K562 (cell line): ENCODE results near the gene HSD17B1. TPM values are rescaled to one million over a fixed set of nuclear protein-coding genes. Genes with fewer than 3 reads are reported as not detected.

Experiments used
- BACH1 ChIP-seq: fragments of 200-800 bp; sonication (Bioruptor generic); IDR thresholded peaks from 2 replicates; pipeline ENCODE4 v1.6.1; 2016; ENCODE audit warnings: missing genetic modification characterization, missing compliant biosample characterization
- EP300 ChIP-seq: IDR thresholded peaks from 2 replicates; pipeline ENCODE4 v1.6.1; 2012; ENCODE audit warnings: low read length, improper control_type of control experiment
- FOXM1 ChIP-seq, 2 experiments: fragments of 450-650 bp in 1 of 2; sonication (generic) in 1 of 2; formaldehyde crosslinking in 1 of 2; IDR thresholded peaks; 2 replicates each; pipeline versions ENCODE4 v1.6.1 to v1.9.0; 2017 to 2022; ENCODE audit warnings: low read depth in 2 of 2, mild to moderate bottlenecking in 2 of 2, missing genetic modification reagents in 1 of 2, moderate library complexity in 1 of 2
- GATAD2B ChIP-seq: fragments of 450-650 bp; IDR thresholded peaks from 2 replicates; pipeline ENCODE4 v1.6.1; 2017; ENCODE audit warnings: mild to moderate bottlenecking, borderline replicate concordance
- IFI16 ChIP-seq: fragments of 250-450 bp; sonication (Bioruptor Pico); IDR thresholded peaks from 2 replicates; pipeline ENCODE4 v2.1.2; 2022; ENCODE audit warnings: mild to moderate bottlenecking, inconsistent platforms
- SAFB ChIP-seq: fragments of 200-400 bp; formaldehyde crosslinking; IDR thresholded peaks from 2 replicates; pipeline ENCODE4 v1.6.1; 2017; ENCODE audit warnings: low read depth, low read length, borderline replicate concordance
- SIN3A ChIP-seq, 2 experiments: fragments of 150-350 bp in 1 of 2; IDR thresholded peaks; 2 replicates each; pipeline ENCODE4 v1.6.1; 2011 to 2016; ENCODE audit warnings: borderline replicate concordance in 2 of 2, low read depth in 2 of 2, low read length in 2 of 2, mild to moderate bottlenecking in 2 of 2, moderate library complexity in 2 of 2; ENCODE audit not compliant: control insufficient read depth in 1 of 2
- SREBF1 ChIP-seq: fragments of 150-350 bp; IDR thresholded peaks from 2 replicates; pipeline ENCODE4 v1.6.1; 2014; ENCODE audit warnings: antibody characterized with exemption, low read depth, low read length, borderline replicate concordance
- TAL1 ChIP-seq: fragments of 450-650 bp; IDR thresholded peaks from 2 replicates; pipeline ENCODE4 v1.6.1; 2016; ENCODE audit warnings: mild to moderate bottlenecking
- TBL1XR1 ChIP-seq, 2 experiments: IDR thresholded peaks; 2 replicates each; pipeline ENCODE4 v1.6.1; 2012; ENCODE audit warnings: improper control_type of control experiment in 2 of 2, low read length in 2 of 2, mild to moderate bottlenecking in 1 of 2
- TCF3 ChIP-seq: sonication (generic); formaldehyde crosslinking; IDR thresholded peaks from 2 replicates; pipeline ENCODE4 v1.4.0; 2020; ENCODE audit warnings: mild to moderate bottlenecking, missing genetic modification reagents
- XRCC4 ChIP-seq: IDR thresholded peaks from one replicate; pipeline ENCODE4 v1.6.1; 2011; ENCODE audit not compliant: insufficient read depth, insufficient read length; ENCODE audit errors: extremely low read depth
- ZNF146 ChIP-seq: IDR thresholded peaks from one replicate; pipeline ENCODE4 v1.6.1; 2018; ENCODE audit warnings: missing compliant biosample characterization; ENCODE audit not compliant: unreplicated experiment
- ZNF274 ChIP-seq: IDR thresholded peaks from 2 replicates; pipeline ENCODE4 v1.6.1; 2011; ENCODE audit warnings: low read depth, mild to moderate bottlenecking, low read length, moderate library complexity, borderline replicate concordance
- ZNF347 ChIP-seq: fragments of 450-650 bp; formaldehyde crosslinking; IDR thresholded peaks from 2 replicates; pipeline ENCODE4 v1.4.0; 2020; ENCODE audit warnings: low read depth, mild to moderate bottlenecking, moderate library complexity
- ZNF586 ChIP-seq: fragments of 450-650 bp; formaldehyde crosslinking; conservative IDR thresholded peaks from 2 replicates; pipeline ENCODE4 v1.4.0; 2020; ENCODE audit warnings: mild to moderate bottlenecking, moderate library complexity
- ZNF707 ChIP-seq: fragments of 250-450 bp; sonication (Bioruptor Pico); conservative IDR thresholded peaks from 2 replicates; pipeline ENCODE4 v1.8.0; 2022; ENCODE audit warnings: inconsistent platforms, mild to moderate bottlenecking, moderate library complexity
- ZNF830 ChIP-seq: fragments of 250-450 bp; sonication (Bioruptor Pico); IDR thresholded peaks from 2 replicates; pipeline ENCODE4 v1.5.0; 2021; ENCODE audit warnings: mild to moderate bottlenecking
- polyA plus RNA-seq, 8 experiments: library from polyadenylated mRNA; depleted of rRNA in 4 of 8; stranded (reverse) in 5 of 8; unstranded in 3 of 8; fragments of >200 nt; fragmentation: Nextera tagmentation in 2 of 8; fragmentation: Illumina TruSeq in 1 of 8; extraction: Ambion mirVana in 2 of 8; extraction: Trizol in 1 of 8; gene quantifications; 2 replicates each; pipeline versions ENCODE4 v1.2.1 to v1.2.3, GENCODE V29; 2011 to 2014; ENCODE audit warnings: inconsistent platforms in 1 of 8, missing spikeins in 1 of 8
- total RNA-seq, 7 experiments: library from RNA; depleted of rRNA in 6 of 7; stranded (reverse); fragments of >200 nt in 6 of 7; fragmentation: Illumina TruSeq in 2 of 7; extraction: Trizol in 2 of 7; gene quantifications; 2 replicates each; pipeline versions ENCODE4 v1.2.1 to v1.2.3, GENCODE V29; 2011 to 2021; ENCODE audit warnings: low replicate concordance in 1 of 7
- TF ChIP-seq, protein P1 (sequence below): sonication (generic); formaldehyde crosslinking; IDR thresholded peaks from 2 replicates; pipeline ENCODE4 v1.4.0; 2020; ENCODE audit warnings: mild to moderate bottlenecking, missing genetic modification reagents
- TF ChIP-seq, protein P2 (sequence below), 2 experiments: fragments of 250-450 bp in 1 of 2; fragments of 450-650 bp in 1 of 2; sonication (Bioruptor Pico) in 1 of 2; IDR thresholded peaks; 2 replicates each; pipeline versions ENCODE4 v1.6.1 to v1.8.0; 2016 to 2021; ENCODE audit warnings: mild to moderate bottlenecking in 2 of 2, moderate library complexity in 2 of 2, missing compliant biosample characterization in 1 of 2, missing genetic modification characterization in 1 of 2
- TF ChIP-seq, protein P3 (sequence below): fragments of 450-650 bp; IDR thresholded peaks from 2 replicates; pipeline ENCODE4 v1.6.1; 2016; ENCODE audit warnings: antibody characterized with exemption
- TF ChIP-seq, protein P4 (sequence below): fragments of 450-650 bp; formaldehyde crosslinking; conservative IDR thresholded peaks from 2 replicates; pipeline ENCODE4 v1.4.0; 2022; ENCODE audit warnings: mild to moderate bottlenecking, missing genetic modification characterization

HSD17B1 gene
- total and polyA plus RNA-seq, 9 of the 15 experiments (the other 6 are each of a cell fraction or from before 2014, with no cell fraction given), result 0.55 to 21.1 (median 3.6) TPM

DNA sequence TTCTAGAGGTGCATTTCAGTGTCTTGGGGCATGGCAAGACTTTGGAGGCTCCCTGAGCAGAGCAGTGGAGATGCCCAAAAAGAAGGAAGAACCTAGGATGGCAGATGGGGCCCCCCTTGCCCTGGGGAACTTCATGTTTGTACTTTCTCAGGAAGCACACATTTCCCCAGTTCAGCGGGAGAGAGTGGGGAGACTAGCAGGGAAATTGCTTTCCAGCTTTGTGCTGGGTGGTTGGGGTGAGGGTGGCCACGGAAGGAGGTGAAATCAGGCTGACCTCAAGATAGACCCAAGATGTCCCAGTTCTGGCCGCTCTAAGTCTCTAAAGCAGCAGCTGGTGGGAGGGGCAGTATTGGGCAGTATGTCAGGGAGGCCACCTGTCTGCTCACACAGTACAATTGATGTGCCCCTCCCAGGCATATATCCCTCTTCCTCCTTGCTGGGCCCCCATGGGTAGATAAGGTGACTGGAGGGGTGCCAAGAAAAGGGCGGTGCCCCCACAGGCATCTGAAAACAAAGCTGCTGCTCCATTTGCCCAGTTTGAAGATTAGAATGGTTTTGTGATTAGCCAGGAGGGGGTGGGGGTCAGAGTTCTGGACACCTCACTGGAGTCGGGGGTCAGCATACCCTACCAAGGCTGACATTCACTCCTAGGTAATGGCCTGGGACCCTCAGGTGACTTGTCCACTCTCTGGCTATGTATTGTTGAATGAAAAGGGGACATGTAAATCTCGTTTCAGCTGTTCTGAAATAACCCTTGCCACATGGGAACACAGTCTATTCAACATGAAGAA lies 33.8 kb upstream of the HSD17B1 start (continued):
- TF ChIP-seq, protein P1, sequence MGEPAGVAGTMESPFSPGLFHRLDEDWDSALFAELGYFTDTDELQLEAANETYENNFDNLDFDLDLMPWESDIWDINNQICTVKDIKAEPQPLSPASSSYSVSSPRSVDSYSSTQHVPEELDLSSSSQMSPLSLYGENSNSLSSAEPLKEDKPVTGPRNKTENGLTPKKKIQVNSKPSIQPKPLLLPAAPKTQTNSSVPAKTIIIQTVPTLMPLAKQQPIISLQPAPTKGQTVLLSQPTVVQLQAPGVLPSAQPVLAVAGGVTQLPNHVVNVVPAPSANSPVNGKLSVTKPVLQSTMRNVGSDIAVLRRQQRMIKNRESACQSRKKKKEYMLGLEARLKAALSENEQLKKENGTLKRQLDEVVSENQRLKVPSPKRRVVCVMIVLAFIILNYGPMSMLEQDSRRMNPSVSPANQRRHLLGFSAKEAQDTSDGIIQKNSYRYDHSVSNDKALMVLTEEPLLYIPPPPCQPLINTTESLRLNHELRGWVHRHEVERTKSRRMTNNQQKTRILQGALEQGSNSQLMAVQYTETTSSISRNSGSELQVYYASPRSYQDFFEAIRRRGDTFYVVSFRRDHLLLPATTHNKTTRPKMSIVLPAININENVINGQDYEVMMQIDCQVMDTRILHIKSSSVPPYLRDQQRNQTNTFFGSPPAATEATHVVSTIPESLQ (CRISPR knock-in tag), result no peak
- TF ChIP-seq BACH1 (peak; percentile 25; the same call in 1 of the 2 replicates), GATAD2B (0 out of 2 replicates have a peak, but pooled peaks have one; percentile 26), SIN3A (IDR thresholded peaks at IDR 0.05; ENCODE audit: borderline replicate concordance in 2 of 2, control insufficient read depth in 1 of 2, low read depth in 2 of 2, low read length in 2 of 2) (peak; percentile 15 to 72; a peak in 1 of 4 replicates), SAFB (no peak), XRCC4 (no peak), FOXM1 (IDR thresholded peaks at IDR 0.05; ENCODE audit: low read depth) (0 out of 2 replicates have a peak, but pooled peaks have one; percentile 42), FOXM1 (CRISPR knock-in tag; IDR thresholded peaks at IDR 0.05; ENCODE audit: low read depth) (no peak), IFI16 (CRISPR knock-in tag) (no peak), TAL1 (peak; percentile 55; the same call in 1 of the 2 replicates), ZNF830 (CRISPR knock-in tag) (no peak), ZNF586 (CRISPR knock-in tag) (no peak), ZNF146 (CRISPR knock-in tag) (no peak), TBL1XR1 (IDR thresholded peaks at IDR 0.05; ENCODE audit: low read length in 2 of 2) (0 out of 4 replicates have a peak, but pooled peaks of 1 of the 2 experiments have one; percentile 42), ZNF707 (no peak), EP300 (peak; percentile 68), TCF3 (peak; percentile 57), ZNF347 (no peak), SREBF1 (no peak), ZNF274 (no peak)
- TF ChIP-seq, protein P2, sequence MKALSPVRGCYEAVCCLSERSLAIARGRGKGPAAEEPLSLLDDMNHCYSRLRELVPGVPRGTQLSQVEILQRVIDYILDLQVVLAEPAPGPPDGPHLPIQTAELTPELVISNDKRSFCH (CRISPR knock-in tag; IDR thresholded peaks at IDR 0.05), result no peak
- TF ChIP-seq, protein P2 (tag; IDR thresholded peaks at IDR 0.05), result no peak
- TF ChIP-seq, protein P3, sequence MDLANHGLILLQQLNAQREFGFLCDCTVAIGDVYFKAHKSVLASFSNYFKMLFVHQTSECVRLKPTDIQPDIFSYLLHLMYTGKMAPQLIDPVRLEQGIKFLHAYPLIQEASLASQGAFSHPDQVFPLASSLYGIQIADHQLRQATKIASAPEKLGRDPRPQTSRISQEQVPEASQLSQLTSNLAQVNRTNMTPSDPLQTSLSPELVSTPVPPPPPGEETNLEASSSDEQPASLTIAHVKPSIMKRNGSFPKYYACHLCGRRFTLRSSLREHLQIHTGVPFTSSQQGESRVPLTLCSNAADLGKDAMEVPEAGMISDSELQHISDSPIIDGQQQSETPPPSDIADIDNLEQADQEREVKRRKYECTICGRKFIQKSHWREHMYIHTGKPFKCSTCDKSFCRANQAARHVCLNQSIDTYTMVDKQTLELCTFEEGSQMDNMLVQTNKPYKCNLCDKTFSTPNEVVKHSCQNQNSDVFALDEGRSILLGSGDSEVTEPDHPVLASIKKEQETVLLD, result peak; percentile 50; the same call in 1 of the 2 replicates
- TF ChIP-seq, protein P4, sequence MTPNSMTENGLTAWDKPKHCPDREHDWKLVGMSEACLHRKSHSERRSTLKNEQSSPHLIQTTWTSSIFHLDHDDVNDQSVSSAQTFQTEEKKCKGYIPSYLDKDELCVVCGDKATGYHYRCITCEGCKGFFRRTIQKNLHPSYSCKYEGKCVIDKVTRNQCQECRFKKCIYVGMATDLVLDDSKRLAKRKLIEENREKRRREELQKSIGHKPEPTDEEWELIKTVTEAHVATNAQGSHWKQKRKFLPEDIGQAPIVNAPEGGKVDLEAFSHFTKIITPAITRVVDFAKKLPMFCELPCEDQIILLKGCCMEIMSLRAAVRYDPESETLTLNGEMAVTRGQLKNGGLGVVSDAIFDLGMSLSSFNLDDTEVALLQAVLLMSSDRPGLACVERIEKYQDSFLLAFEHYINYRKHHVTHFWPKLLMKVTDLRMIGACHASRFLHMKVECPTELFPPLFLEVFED, result peak; percentile 50; the same call in 1 of the 2 replicates
